Peyer's patch (tissue), 4 donors: ENCODE measurements around the gene CCDC92B. TPM values are rescaled to one million over a fixed set of nuclear protein-coding genes. Genes with fewer than 3 reads are reported as not detected.

Experiments
- DNase-seq, 3 donors: peaks; one replicate each; pipeline ENCODE4 v3.0.0-alpha.2; 2017 to 2019
- H3K27ac ChIP-seq, 4 donors: fragments of 200-600 bp; sonication (generic); one replicate each; pipeline ENCODE4 v1.5.1; 2016 to 2019
- H3K27me3 ChIP-seq, 2 donors: fragments of 200-600 bp; sonication (generic); one replicate each; pipeline ENCODE4 v1.5.1; 2019
- H3K36me3 ChIP-seq, 3 donors: fragments of 200-600 bp; sonication (generic); one replicate each; pipeline ENCODE4 v1.5.1; 2016 to 2019
- H3K4me1 ChIP-seq, 4 donors: fragments of 200-600 bp; sonication (generic); one replicate each; pipeline ENCODE4 v1.5.1; 2016 to 2019
- H3K4me3 ChIP-seq, 4 donors: fragments of 200-600 bp; sonication (generic); 1 replicate in 3 of 4; 2 replicates in 1 of 4; pipeline ENCODE4 v1.5.1; 2016 to 2019; ENCODE audit warnings: mild to moderate bottlenecking in 1 of 4
- H3K9me3 ChIP-seq, 4 donors: fragments of 200-600 bp; sonication (generic); one replicate each; pipeline ENCODE4 v1.5.1; 2016 to 2019; ENCODE audit warnings: mild to moderate bottlenecking in 1 of 4
- POLR2A ChIP-seq, 2 donors: fragments of 450-650 bp; IDR thresholded peaks; one replicate each; pipeline ENCODE4 v1.5.1; 2017; ENCODE audit warnings: antibody characterized with exemption in 2 of 2, mild to moderate bottlenecking in 2 of 2, moderate library complexity in 2 of 2
- total RNA-seq, 4 donors: library from RNA; depleted of rRNA; stranded (reverse); fragments of >200 nt; gene quantifications; one replicate each; pipeline ENCODE4 v1.1.0, GENCODE V29; 2016
- TF ChIP-seq, protein P1 (sequence below), 6 experiments: fragments of 450-650 bp in 4 of 6; fragments of 200-600 bp in 2 of 6; sonication (generic) in 1 of 6; IDR thresholded peaks; one replicate each; pipeline ENCODE4 v1.5.1; 2017 to 2019; ENCODE audit warnings: antibody characterized with exemption in 6 of 6, mild to moderate bottlenecking in 3 of 6, moderate library complexity in 1 of 6

The CCDC92B gene
- total RNA-seq, 4 donors from 2014 or later = 1.5 to 1.6 TPM; not detected in 2

DNA sequence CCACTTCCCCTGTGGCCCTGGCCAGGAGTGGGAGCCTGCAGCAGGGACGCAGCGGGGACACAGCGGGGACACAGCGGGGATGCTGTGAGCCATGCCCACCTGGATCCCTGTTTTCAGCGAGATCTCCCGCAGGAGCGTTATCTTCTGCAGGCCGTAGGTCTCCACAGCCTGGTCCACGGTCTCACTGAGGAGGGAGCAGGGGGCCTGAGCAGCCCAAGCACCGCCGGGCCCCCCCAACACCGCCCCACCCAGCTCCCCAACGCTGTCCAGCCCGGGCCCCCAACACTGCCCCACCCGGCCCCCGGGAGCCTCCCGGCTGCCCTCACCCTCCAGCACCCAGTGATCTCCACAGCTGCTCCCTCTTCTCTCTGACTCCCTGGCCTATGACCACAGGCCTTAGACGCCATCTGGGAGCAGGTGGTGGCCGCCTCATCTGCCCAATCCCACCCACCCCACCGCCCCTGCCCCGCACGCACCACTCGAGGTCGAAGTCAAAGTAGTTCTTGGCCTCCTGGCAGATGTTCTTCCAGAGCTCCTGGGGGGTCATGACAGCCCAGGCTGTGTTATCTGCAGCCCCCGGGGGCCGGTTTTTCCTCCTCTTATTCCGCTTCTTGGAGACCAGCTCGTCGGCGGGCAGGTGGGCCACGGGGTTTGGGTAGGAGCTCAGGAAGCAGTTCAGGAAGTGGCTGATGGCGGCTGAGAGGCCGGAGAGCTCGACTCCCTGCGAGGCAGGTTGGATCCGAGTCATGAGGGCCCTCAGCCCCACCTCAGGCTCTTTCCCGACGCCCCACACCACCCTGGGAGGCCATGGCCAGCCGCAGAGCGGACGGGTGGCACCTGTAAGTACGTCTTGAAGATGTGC, 54.8 kb downstream of the CCDC92B start:
- H3K27me3 ChIP-seq = no peaks in the 10 kb centered on the region
- no peak overlapping the region for H3K4me3 ChIP-seq
- no peaks in the 10 kb centered on the region for H3K9me3 ChIP-seq
- H3K27ac ChIP-seq = no peak overlapping the region
- H3K4me1 ChIP-seq = no peaks in the 10 kb centered on the region
- TF ChIP-seq, protein P1, sequence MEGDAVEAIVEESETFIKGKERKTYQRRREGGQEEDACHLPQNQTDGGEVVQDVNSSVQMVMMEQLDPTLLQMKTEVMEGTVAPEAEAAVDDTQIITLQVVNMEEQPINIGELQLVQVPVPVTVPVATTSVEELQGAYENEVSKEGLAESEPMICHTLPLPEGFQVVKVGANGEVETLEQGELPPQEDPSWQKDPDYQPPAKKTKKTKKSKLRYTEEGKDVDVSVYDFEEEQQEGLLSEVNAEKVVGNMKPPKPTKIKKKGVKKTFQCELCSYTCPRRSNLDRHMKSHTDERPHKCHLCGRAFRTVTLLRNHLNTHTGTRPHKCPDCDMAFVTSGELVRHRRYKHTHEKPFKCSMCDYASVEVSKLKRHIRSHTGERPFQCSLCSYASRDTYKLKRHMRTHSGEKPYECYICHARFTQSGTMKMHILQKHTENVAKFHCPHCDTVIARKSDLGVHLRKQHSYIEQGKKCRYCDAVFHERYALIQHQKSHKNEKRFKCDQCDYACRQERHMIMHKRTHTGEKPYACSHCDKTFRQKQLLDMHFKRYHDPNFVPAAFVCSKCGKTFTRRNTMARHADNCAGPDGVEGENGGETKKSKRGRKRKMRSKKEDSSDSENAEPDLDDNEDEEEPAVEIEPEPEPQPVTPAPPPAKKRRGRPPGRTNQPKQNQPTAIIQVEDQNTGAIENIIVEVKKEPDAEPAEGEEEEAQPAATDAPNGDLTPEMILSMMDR (IDR thresholded peaks at IDR 0.05) = no peak
- no peak for TF ChIP-seq POLR2A (IDR thresholded peaks at IDR 0.05)
- DNase-seq = peak in 2 of 3 donors; percentile 42
- H3K36me3 ChIP-seq = peaks cover 0 to 96% (median 0%) of the 10 kb centered on the region in 3 donors

DNA sequence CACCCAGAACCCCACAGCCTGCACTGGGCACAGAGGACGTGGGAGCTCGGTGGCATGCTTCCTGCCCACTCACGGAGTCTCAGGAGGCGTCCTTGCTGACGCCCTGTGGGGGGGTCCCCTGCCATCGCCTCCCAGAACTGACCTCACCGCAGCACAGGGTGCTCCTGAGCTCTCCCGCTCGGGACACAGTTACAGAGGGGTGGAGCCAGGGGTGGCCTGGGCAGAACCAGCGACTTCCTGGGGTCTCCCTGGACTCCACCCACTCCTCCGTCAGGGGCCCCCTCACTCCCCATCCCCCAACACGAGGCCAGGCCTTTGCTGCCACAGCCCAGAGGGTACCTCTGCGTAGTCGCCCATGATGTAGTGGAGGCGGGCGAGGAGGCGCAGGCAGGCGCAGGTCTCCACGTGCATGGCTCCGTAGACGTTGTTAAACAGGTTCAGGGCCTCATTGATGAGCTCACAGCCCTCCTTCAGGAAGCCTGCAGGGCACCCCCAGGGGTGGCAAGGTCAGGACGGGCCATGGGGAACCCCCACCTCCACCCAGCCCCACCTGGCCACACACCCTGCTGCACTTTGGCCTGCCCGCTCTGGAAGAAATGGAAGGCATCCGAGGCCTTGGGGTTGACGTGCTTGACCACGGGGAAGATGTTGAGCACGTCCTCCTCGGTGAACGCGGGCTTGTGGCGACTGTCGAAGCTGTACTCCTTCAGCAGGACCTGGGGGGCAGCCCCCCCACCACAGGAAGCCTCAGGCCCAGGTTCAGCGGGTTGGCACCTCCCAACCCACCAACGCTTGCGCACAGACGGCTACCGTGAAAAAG, 55.7 kb downstream of the CCDC92B start:
- Histone ChIP-seq H3K36me3 (peaks cover 0 to 92% (median 0%) of the 10 kb centered on the region in 3 donors), H3K4me1 (no peaks in the 10 kb centered on the region), H3K9me3 (no peaks in the 10 kb centered on the region), H3K4me3 (no peak overlapping the region), H3K27ac (no peak overlapping the region), H3K27me3 (no peaks in the 10 kb centered on the region)
- no peak for TF ChIP-seq POLR2A (IDR thresholded peaks at IDR 0.05)
- TF ChIP-seq, protein P1 (IDR thresholded peaks at IDR 0.05) = no peak
- DNase-seq = peak in 2 of 3 donors; percentile 45 to 49

DNA sequence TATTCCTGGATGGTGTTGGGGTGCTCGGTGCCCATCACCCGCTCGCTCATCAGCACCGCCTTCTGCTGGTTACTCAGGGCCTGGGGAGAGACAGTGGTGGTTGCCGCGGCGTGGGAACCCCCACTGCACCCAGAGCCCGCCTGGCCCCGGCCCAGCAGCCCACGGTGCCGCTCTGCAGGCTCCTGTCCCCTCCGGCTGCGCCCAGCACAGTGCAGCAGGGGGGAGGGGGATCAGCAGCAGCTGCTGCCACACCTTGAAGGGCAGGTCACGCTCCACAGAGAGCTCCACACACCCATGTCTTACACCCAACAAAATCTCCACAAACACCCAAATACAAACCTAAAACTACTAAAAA, 56.7 kb downstream of the CCDC92B start:
- Histone ChIP-seq H3K27me3 (no peaks in the 10 kb centered on the region), H3K36me3 (peaks cover 0 to 82% (median 0%) of the 10 kb centered on the region in 3 donors), H3K27ac (no peak overlapping the region), H3K4me3 (no peak overlapping the region), H3K9me3 (no peaks in the 10 kb centered on the region), H3K4me1 (no peaks in the 10 kb centered on the region)
- TF ChIP-seq, protein P1 (IDR thresholded peaks at IDR 0.05) = no peak
- no peak for TF ChIP-seq POLR2A (IDR thresholded peaks at IDR 0.05)
- no peak for DNase-seq

DNA sequence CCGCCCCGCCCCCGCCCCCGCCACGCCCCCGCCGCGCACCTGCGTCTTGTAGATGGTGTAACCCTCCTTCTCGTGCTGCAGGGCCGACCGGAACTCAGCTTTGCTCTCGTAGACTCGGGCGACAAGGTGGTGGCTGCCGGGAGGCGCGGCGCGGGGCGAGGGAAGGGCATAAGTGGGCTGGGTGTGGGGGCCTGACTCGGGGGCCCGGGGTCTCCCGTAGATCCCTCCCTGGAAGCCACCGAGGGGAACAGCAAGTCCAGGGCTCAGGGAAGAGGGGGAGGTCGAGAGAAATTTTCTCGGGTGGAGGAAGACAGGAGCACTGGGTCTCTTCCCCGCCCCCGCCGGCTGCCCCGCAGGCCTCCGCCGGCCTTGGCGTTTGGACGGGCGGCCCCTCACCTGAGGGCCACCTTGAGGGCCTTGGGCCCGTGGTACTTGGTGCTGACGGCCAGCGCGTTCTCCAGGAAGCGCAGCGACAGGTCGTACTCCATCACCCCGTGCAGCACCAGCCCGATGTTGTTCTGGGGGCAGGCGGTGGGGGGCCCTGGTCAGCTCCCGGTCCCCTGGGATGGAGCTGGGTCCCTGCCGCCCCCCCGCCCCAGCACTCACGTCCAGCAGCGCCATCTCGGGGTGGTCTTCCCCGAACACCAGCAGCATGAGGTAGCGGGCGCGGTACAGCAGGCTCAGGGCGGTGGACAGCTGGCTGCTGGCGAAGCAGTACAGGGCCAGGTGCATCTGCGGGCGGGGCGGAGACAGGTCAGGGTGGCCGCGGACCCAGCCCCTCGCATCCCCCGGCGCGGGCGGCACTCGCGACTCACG, 57.3 kb downstream of the CCDC92B start:
- no peaks in the 10 kb centered on the region for H3K9me3 ChIP-seq
- H3K36me3 ChIP-seq = peaks cover 0 to 76% (median 0%) of the 10 kb centered on the region in 3 donors
- H3K27me3 ChIP-seq = no peaks in the 10 kb centered on the region
- H3K4me3 ChIP-seq = no peak overlapping the region
- no peak overlapping the region for H3K27ac ChIP-seq
- DNase-seq = peak; percentile 13 to 48 (median 46)
- H3K4me1 ChIP-seq = no peaks in the 10 kb centered on the region
- TF ChIP-seq, protein P1 (IDR thresholded peaks at IDR 0.05) = no peak
- no peak for TF ChIP-seq POLR2A (IDR thresholded peaks at IDR 0.05)
